Endodermal cell (in vitro differentiated cells): ENCODE results near the gene MFAP5. TPM values are rescaled to one million over a fixed set of nuclear protein-coding genes. Genes with fewer than 3 reads are reported as not detected.

Experiments used
- DNase-seq: peaks from one replicate; pipeline ENCODE4 v3.0.0-alpha.2; 2017
- H3K27ac ChIP-seq: 2 replicates; pipeline ENCODE4 v1.5.1; 2013; ENCODE audit warnings: mild to moderate bottlenecking, low read depth, low read length, moderate library complexity
- H3K27me3 ChIP-seq: 2 replicates; pipeline ENCODE4 v1.6.1; 2013; ENCODE audit warnings: mild to moderate bottlenecking, low read length, moderate library complexity; ENCODE audit not compliant: insufficient read depth, control insufficient read depth, poor library complexity, severe bottlenecking
- H3K36me3 ChIP-seq: 2 replicates; pipeline ENCODE4 v1.7.0; 2013; ENCODE audit warnings: mild to moderate bottlenecking, low read length, moderate library complexity; ENCODE audit not compliant: control insufficient read depth, insufficient read depth
- H3K4me1 ChIP-seq: one replicate; pipeline ENCODE4 v1.7.0; 2013; ENCODE audit warnings: low read length; ENCODE audit not compliant: control insufficient read depth, insufficient read depth
- H3K4me3 ChIP-seq: 2 replicates; pipeline ENCODE4 v1.5.1; 2013; ENCODE audit warnings: mild to moderate bottlenecking, low read length, moderate library complexity
- H3K9ac ChIP-seq: 2 replicates; pipeline ENCODE4 v1.6.1; 2013; ENCODE audit warnings: mild to moderate bottlenecking, low read length, moderate library complexity; ENCODE audit not compliant: poor library complexity, severe bottlenecking; ENCODE audit errors: extremely low read depth
- H3K9me3 ChIP-seq: 2 replicates; pipeline ENCODE4 v1.6.1; 2013; ENCODE audit warnings: mild to moderate bottlenecking, low read length, moderate library complexity; ENCODE audit not compliant: control insufficient read depth
- H3K27ac Mint-ChIP-seq: 2 replicates; pipeline ENCODE4 v1.8.0; 2020; ENCODE audit warnings: mixed read lengths
- H3K27me3 Mint-ChIP-seq: 2 replicates; pipeline ENCODE4 v1.8.0; 2021; ENCODE audit warnings: mild to moderate bottlenecking, mixed read lengths; ENCODE audit not compliant: insufficient read depth
- H3K36me3 Mint-ChIP-seq: 2 replicates; pipeline ENCODE4 v1.8.0; 2020; ENCODE audit warnings: low read depth, mixed read lengths
- H3K4me1 Mint-ChIP-seq: 2 replicates; pipeline ENCODE4 v1.8.0; 2020; ENCODE audit warnings: mixed read lengths
- H3K4me3 Mint-ChIP-seq: 2 replicates; pipeline ENCODE4 v1.8.0; 2020; ENCODE audit warnings: mild to moderate bottlenecking, moderate library complexity, mixed read lengths
- H3K9me3 Mint-ChIP-seq: 2 replicates; pipeline ENCODE4 v1.8.0; 2020; ENCODE audit warnings: mild to moderate bottlenecking, mixed read lengths
- CTCF ChIP-seq: fragments of 200-600 bp; sonication (generic); conservative IDR thresholded peaks from 2 replicates; pipeline ENCODE4 v1.5.0; 2021; ENCODE audit warnings: antibody characterized with exemption, mild to moderate bottlenecking
- WGBS, 2 experiments: methylation state at CpG; one replicate each; pipeline versions ENCODE4 v1.1.5 to v1.1.7; 2013; ENCODE audit warnings: missing lambda C conversion rate in 2 of 2, mixed read lengths in 1 of 2; ENCODE audit not compliant: insufficient coverage in 1 of 2, insufficient read length in 1 of 2; 5-methylcytosine and 5-hydroxymethylcytosine counted together
- total RNA-seq, 2 donors: library from RNA; stranded (reverse); fragmentation: NEBNext Ultra II Directional in 1 of 2; extraction: Animal tissue kit (Norgen Biotek cat#: 25700) in 1 of 2; gene quantifications; 2 replicates in 1 of 2; 3 replicates in 1 of 2; pipeline ENCODE4 v1.2.1, GENCODE V29; 2021

The MFAP5 gene
- total RNA-seq, 2 donors from 2014 or later, result 0.44 TPM; not detected in 1

DNA sequence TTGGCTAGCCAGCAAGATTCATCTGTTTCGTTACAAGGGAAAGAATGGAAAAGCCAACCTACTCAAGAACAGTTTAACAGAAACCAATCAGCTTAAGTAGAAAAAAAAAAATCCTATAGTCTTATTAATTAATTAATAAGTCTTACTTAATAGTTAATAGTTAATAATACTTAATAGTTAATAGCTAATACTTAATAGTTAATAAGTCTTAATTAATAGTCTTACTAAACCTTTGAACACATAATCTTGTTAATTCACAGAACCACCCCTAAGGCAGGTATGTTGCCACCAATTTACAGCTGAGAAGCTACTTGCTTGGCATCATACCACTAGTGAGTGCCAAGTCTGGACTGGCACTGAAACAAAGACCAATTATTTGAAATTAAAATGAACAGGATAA is 19.9 kb downstream of the MFAP5 start:
- H3K27ac Mint-ChIP-seq, result no peak overlapping the region
- no peak for DNase-seq
- H3K27me3 ChIP-seq, result no peaks in the 10 kb centered on the region
- H3K9me3 Mint-ChIP-seq, result peaks cover 23% of the 10 kb centered on the region
- no peak for TF ChIP-seq CTCF
- H3K9ac ChIP-seq, result no peak overlapping the region
- peaks cover 48% of the 10 kb centered on the region for H3K4me1 Mint-ChIP-seq
- no peaks in the 10 kb centered on the region for H3K36me3 ChIP-seq
- no peaks in the 10 kb centered on the region for H3K27me3 Mint-ChIP-seq
- H3K27ac ChIP-seq, result no peak overlapping the region
- no peak overlapping the region for H3K4me3 ChIP-seq
- H3K36me3 Mint-ChIP-seq, result peaks cover 8% of the 10 kb centered on the region
- peaks cover 7% of the 10 kb centered on the region for H3K4me1 ChIP-seq
- WGBS, 2 experiments, result 100% methylated on average over 1 of the region's 1 CpG; no CpG with 5 or more reads in 1 of the 2 experiments
- H3K4me3 Mint-ChIP-seq, result no peak overlapping the region
- peaks cover 14% of the 10 kb centered on the region for H3K9me3 ChIP-seq

DNA sequence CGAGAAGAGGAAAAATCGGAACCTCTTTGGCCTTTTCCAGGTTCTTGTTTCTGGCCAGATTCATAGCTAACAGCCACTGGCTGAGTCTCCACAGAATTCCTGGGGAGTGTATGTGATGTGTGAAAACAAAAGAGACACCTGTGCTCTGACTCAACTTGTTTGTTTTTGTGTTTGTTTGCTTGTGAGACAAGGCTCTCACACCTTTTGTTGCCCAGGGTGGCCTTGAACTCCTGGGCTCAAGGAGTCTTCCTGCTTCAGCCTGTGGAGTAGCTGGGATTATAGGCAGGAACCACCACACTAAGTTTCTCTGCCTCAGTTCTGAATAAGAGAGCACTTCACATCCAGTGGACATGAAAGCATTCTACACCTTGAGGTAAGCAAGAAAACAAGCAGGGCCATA is 22.7 kb downstream of the MFAP5 start:
- Mint-ChIP-seq H3K4me3 (peak overlapping the region; percentile 2), H3K27me3 (no peaks in the 10 kb centered on the region), H3K9me3 (peaks cover 23% of the 10 kb centered on the region), H3K27ac (peak overlapping the region; percentile 76), H3K36me3 (peaks cover 8% of the 10 kb centered on the region), H3K4me1 (peaks cover 66% of the 10 kb centered on the region)
- no peaks in the 10 kb centered on the region for H3K27me3 ChIP-seq
- TF ChIP-seq CTCF, result no peak
- H3K27ac ChIP-seq, result no peak overlapping the region
- H3K4me3 ChIP-seq, result peak overlapping the region; percentile 27
- WGBS, 2 experiments, result 54 to 79% methylated on average over 2 of the region's 2 CpGs
- DNase-seq, result peak; percentile 90
- no peaks in the 10 kb centered on the region for H3K36me3 ChIP-seq
- peak overlapping the region; percentile 68 for H3K9ac ChIP-seq
- H3K4me1 ChIP-seq, result peaks cover 13% of the 10 kb centered on the region
- peaks cover 14% of the 10 kb centered on the region for H3K9me3 ChIP-seq

- peaks cover 10% of the 10 kb centered on the region for H3K4me1 ChIP-seq
- DNase-seq, result no peak
- peaks cover 14% of the 10 kb centered on the region for H3K9me3 ChIP-seq
- Mint-ChIP-seq H3K36me3 (peaks cover 9% of the 10 kb centered on the region), H3K9me3 (peaks cover 26% of the 10 kb centered on the region), H3K4me1 (peaks cover 64% of the 10 kb centered on the region), H3K4me3 (no peak overlapping the region), H3K27ac (peak overlapping the region; percentile 76), H3K27me3 (no peaks in the 10 kb centered on the region)
- no peak overlapping the region for H3K27ac ChIP-seq
- no peaks in the 10 kb centered on the region for H3K36me3 ChIP-seq
- peak overlapping the region; percentile 68 for H3K9ac ChIP-seq
- H3K4me3 ChIP-seq, result no peak overlapping the region
- H3K27me3 ChIP-seq, result no peaks in the 10 kb centered on the region
- no peak for TF ChIP-seq CTCF
- 50 to 65% methylated on average over 1 to 4 of the region's 4 CpGs for WGBS, 2 experiments
Observed at GRCh38 chr12:8638951-8639350, 23.7 kb downstream of the MFAP5 start.
